Stimulated activated CD8-positive, alpha-beta memory T cell treated with anti-CD3 and anti-CD28 coated beads, Interleukin-15, amount 100 ng/mL, for 1 hour (primary cell): ENCODE data around the gene ZNF385D.

Experiments used
- DNase-seq: peaks from one replicate; pipeline ENCODE4 v3.0.0-alpha.2; 2020; ENCODE audit warnings: low read depth

The ZNF385D gene, protein sequence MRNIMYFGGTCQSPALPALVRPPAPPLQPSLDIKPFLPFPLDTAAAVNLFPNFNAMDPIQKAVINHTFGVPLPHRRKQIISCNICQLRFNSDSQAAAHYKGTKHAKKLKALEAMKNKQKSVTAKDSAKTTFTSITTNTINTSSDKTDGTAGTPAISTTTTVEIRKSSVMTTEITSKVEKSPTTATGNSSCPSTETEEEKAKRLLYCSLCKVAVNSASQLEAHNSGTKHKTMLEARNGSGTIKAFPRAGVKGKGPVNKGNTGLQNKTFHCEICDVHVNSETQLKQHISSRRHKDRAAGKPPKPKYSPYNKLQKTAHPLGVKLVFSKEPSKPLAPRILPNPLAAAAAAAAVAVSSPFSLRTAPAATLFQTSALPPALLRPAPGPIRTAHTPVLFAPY

DNA sequence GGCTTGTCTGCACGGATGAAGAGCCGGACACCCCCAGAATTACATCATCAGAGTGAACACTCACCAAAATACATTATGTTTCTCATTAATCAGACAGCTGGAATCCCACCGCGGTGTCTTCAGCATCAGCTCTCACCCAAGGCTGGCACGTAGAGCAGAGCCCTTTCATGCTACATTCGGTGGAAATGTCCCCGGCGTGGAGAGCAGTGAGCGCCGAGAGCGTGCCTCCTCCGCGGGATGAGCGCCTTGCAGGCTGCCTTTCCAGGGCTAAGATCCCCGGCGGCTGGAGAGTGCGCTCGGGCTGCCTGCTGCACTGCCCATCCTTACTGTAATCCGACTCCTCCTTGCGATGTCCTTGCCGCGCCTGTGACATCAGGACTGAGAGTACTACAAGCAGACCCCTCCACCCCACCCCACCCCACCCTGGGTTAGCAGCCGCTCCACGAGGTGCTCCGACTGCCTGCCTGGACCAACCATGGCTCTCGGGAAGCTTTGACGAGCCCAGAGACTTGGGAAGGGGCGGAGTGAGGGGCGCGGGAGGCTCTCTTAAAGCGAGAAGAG, at the start of gene ZNF385D:
ZNF385D (minus strand) TSS at position 380 of the 561 bp plus-strand sequence; CDS start at position 86, 294 bp downstream.
- DNase-seq, result no peak

DNA sequence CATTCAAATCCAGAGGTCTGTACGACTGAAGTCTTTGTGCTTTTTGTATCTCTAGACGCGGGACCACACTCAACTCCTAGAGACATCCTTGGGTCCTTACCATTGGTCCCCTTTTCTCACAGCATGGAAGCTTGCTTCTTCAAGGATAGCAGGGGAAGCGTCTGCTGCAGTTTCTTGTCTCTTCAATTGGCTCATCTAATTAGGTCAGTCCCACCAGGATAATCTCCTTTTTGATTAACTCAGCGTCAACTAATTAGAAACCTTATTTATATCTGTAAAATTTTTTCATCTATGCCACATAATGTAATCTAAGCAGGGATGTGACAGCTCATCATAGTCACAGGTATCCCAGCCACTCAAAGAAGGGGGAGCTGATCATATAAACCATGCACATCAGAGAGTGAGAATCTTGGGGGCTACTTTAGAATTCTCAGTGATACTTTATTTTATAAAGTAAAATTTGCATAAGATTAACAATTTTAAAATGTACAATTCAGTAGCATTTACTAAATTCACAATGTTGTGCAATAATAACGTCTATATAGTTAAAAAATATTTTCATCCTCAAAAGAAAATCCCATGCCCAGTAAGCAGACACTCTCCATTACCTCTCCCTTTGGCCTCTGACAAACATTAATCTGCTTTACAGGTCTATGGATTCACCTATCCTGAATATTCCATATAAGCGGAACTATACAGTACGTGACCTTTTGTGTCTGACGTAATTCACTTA, 47.5 kb upstream of the ZNF385D start:
- no peak for DNase-seq

DNA sequence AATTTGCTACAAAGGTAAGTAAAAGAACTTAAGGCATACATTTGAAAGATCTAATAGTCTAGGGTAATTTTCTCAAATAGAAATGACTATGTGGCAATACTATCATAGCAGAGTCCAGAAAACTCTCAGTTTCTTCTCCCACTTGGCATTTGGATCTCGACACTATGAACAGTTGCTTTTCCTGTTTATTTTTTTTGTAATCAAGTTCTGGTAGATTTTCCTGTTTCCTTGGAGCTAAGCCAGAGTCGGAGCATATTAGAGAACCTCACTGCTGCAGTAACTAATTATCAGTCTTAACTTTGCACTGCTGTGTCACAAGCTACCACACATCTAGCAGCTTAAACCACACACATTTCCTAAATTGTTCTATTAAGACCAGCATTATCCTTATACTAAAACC, 44.9 kb upstream of the ZNF385D start:
- no peak for DNase-seq

DNA sequence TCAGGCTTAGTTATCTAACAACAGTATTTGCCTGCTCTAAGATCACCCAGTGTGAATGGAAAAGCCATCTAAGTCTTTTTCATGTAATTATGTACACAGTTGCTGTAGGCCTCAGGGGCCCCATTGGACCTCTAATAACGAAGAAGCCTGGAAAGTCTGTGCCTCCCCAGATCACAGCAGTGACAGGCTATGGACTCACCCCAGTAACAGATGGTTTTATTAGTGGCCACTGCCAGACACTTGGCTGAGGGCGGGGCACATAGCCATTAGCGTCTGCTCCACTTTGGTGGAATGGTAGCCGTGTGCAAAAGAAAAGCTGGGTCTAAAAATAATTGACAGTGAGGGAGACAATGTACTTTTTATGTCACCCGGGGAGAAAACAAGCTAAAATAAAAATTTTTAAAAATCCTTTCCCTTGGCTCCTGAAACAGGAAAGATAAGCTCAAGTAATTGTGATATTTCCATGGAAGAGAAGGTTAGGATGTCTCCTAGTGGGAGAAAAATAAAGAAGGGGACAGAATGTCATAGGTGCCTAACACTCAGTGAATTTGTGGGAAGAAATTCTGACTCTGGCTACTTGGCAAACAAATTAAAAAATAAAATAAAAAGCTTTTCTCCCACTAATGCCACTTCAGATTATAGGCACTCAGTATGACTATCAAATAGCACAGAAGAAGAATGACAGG, 44.3 kb upstream of the ZNF385D start:
- DNase-seq, result no peak

DNA sequence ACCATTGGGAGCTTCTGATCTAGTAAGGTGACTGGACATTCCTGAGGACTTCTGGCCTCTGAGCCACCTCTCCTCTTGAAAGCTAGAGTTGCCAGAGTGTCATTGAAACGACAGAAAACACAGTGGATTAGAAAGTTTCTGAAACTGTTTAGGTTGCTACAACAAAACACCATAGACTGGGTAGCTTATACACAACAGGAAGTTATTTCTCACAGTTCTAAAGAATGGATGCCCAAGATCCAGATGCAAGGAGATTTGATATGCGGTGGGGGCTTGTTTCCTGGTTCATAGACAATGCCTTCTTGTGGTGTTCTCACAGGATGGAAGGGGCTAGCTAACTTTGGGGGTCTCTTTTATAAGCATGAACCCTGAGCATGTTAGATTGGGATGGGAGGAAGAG, 43.3 kb upstream of the ZNF385D start:
- no peak for DNase-seq

DNA sequence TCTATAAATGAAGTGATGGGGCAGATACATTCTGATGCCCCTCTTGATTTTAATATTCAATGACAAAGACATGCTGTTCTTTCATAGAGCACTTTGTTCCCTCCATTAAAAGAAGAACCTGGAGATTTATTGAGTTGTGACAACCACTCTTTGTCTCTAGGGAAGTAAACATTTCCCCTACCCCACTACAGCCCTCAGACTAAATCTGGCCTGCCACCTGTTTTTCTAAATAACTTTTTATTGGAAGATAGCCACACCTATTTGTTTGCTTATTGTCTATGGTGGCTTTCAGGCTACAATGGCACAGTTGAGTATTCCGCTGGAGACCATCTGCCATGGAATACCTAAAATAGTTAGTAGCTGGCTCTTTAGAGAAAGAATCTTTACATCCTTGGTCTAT, 41.2 kb upstream of the ZNF385D start:
- no peak for DNase-seq

DNA sequence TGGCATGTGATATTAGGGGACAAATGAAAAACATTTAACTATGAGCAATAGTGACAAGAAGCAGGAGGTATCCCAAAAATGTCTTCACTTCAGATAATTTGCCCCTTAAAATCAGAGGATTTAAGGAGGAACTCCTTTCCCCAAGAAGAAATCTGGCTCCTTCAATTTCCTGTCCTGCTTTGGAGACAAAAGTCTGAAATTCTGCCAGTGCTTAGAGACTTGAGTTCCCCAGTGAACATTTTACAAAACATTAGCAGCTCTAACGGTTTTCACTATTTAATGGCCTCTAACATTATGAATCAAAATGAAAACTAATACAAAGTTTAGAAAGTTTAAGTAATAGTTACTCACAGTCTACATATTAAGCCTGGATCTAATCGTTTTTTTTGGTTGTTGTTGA, 40.3 kb upstream of the ZNF385D start:
- DNase-seq, result no peak

DNA sequence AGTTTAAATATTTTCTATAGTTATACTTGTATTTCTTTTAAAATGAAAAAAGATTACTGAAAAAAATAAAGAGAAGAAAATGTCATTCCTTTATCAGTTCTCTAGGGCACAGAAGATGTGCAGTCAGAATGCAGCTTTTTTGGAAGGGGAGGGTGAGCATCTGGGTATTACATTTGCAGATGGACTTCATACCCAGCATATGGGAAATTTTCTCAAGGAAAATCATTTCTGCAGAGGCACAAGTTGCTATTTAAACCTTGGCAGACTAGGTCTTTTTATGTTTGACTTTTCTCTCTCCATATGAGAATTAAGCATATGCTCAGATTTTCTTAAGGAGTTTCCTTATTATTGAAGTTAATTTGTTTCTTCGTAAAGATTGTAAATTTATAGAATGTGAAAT, 39.5 kb upstream of the ZNF385D start:
- DNase-seq, result no peak

DNA sequence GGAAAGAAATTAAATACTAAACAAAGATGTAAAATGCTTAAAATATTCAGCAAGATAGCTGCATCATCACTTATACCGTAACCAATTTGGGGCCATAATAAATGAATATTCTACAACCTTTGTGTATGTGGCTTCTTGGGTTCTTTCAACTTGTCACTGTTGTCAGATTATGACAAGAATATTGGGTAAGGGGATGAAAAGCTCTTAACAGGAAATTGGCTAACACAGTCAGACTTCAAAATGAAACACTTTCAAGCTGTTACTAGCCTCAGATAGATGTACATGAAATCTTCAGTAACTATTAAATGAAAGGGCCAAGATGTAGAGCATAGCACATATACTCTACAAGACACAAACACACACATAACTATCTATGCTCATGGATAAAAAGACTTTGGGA, 38.7 kb upstream of the ZNF385D start:
- no peak for DNase-seq

DNA sequence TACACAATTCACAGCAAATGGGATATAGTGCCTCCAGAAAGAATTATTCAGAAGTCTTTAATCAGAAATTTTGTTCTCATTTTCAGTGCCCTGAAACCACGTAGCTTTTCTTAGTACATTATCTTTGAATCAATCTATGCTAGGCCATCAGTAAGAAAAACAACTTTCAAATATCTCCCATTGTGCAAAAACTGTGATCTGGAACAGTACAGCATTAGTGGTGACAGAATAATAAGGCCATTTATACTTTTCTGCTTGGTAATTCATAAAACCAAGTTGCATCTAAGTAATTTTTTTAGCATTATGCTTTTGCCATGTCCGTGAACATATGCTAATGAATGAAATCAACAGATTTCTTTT, 35.4 kb upstream of the ZNF385D start:
- no peak for DNase-seq

DNA sequence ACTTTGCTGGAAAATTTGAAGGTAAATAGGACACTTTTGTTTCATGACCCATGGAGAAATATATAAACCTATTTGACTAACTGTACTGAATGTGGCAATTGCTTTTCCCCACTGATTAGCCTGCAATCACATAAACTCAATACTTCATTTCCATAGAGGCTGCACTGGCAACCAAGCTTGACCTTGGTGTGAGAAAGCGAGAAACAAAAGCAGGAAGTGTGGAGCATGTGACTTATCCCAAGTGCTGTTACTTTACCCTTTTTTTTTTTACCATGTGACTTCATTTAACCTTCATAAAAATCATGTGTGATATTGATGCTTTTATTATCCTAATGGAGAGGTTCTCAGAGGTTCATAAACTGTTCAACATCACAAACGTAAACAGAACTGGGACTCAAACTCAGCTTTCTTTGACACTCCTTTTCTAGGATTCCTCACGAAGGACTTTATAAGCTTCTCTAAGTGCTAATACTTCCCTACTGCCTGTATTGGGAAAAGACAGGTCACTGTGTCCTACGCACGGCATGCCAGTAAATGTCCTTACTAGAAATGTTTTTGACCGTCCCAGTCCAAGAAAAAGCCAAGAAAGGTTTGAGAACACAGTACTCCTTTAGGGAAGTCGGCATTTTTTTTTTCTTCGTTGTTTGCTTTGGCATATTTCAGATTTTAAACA, 34.9 kb upstream of the ZNF385D start:
- DNase-seq, result no peak

DNA sequence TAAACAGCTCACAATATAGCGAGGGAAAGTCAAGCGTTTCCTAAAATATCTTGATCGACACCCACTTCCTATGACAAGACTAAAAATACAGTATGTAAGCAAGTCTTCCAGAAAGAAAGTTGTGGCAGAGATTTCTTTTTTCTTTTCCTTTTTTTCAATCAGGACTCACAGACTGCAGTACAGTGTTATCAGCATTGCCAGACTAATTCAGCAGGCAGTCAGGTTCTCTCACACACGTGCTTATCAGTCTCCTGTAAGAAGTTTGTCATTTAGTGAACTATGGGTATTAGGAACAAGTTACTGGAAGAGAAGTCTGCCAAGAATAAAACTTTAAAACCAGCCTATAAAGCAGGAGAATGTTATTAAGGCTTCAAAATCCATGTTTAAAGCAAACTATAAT, 32.8 kb upstream of the ZNF385D start:
- DNase-seq, result no peak

DNA sequence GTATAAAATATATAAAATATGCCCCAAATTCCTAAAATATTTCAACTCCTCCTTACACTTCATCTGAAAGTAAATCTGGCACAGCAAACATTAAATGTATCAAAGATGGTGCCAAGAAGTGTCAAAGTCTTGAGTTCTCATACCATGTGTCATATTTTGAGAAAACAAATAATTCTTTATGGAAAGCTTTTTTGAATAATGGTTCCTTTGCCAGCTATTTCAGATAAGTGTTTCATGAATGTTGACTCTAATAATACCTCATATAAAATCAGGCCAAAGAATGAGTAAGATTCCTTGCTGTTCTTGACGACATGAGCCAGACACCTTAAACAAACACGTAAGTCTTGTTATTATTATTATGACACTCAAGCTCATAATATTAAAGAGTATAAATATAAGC, 30.3 kb upstream of the ZNF385D start:
- DNase-seq, result no peak

DNA sequence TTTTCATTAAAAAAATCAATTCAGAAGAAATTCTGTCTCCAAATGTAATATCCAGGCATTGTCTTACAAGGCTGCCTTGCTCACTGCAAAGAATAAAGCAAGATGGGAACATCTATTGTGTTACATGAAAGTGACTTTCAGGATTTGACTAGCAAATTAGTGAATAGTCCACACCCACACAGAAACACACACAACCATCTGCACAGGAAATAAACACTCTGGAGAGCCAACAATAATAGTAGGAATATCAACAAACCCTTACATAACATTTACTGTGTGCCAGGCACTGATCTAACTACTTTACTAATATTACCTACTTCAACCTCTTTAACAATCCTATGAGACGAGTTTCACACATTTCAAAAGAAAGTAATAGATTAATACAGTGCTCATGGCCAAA, 28.9 kb upstream of the ZNF385D start:
- DNase-seq, result no peak

DNA sequence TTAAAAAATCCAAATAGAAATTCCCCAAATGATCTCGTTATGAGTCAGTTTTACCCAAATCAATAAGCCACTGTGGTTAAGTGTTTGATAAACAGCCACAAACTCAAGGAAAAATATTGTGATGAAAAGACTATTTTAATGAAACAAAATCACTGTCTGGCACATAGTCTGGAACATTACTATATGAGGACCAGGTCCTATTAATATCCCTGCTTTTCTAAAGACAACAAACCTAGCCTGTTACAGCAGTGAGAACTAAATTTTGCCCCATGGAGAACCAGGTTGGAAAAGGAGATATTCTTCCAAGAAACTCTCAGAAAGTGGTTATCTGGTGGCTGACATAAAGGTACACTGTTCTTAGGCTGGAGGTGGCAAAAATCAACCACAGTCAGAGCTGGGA, 27.7 kb upstream of the ZNF385D start:
- no peak for DNase-seq

DNA sequence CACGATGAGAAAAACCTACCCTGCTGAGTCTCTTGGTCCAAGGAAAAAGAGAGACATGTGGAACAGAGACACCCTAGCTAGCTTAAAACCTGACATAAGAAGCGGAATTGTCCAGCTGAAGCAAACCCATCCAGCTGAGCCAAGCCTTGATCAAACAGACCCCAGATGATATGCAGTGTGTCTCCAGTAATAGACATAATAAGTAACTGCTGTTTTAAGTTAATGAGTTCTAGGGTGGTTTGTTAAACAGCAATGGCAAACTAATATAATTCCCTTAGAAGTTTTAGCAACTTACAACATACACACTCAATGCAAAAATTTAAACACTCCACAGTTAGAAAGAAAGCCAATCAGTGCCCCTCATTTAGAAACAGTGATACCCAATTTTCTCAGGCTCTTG, 26.8 kb upstream of the ZNF385D start:
- DNase-seq, result no peak

DNA sequence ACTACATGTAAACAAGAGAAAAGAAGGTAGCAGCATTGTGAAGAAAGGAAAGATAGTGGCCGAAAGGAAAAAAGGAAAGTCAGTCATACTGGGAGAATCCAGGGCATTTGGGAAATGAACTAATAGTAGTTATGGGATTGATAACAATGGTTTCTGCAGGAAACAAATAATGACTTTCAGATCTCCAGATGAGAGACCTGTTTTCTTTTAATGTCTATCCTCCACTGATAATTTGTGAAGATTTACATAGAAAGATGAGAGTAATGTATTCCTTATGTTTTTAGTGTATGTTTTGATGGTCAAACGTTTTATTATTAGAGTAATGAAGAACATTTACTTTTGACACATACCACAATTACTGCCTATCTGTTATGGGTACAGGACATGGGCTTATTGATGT, 15.0 kb upstream of the ZNF385D start:
- DNase-seq, result no peak

DNA sequence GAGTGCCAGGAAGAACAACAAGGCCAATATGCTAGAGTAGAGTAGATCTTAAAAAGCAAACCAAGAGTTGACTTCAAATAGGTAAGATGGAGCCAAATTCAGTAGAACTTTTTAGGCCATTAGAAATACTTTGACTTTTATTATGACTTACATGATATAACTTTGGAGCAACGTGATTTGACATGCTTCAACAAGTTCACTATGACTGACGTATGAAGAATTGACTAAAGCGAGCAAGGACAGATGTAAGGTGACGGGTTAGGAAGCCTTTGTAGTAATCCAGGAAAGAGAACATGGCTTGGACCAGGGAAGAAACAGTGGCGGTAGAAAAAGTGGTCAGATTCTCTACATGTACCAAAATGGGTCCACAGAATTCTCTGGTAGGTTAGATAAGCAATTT, 4.9 kb upstream of the ZNF385D start:
- no peak for DNase-seq

DNA sequence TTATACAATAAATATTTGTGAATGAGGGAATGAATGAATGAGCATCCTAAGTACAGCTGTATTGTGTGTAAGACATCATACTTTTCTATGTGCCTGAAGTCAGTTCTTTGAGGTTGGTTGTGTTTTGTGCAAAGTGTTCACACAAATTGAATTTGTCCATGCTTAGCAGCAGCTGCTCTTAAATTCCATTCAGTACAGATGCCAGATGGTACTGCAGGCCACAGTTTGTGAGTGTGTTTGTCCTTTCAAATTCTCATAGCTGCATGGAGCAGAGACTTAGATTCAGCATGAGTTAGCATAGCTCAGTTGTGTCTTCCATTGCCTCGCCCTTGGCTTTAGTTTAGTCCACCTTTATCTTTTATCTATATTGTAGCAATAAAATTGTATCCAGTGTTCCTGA, 3.8 kb upstream of the ZNF385D start:
- no peak for DNase-seq

DNA sequence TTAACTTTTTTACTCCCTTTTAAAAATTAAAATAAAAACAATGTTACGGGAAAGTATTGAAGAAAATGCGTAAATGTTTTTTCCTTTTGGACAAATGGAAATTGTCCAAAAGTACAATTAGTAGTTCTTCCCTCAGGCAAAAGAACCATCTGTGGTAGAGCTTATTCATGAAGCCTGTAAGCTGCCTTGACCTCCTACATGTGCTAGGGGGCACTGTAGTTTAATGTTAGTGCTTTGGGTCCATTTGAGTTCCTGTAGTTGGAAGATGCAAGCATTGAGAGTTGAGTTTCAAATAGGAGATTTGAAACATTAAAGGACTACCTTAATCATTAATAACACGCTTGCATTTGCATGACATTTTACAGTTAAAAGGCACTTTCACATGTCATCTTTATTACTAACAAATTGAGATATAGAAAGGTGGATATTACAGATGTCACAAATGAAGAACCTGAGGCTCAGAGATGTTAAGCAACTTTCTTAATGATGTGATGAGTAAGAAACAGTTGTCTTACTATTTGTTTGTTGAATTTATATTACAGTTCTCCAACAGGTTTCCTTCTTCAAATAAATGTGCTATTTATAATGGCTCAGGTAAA, 1.8 kb upstream of the ZNF385D start:
- DNase-seq, result no peak

DNA sequence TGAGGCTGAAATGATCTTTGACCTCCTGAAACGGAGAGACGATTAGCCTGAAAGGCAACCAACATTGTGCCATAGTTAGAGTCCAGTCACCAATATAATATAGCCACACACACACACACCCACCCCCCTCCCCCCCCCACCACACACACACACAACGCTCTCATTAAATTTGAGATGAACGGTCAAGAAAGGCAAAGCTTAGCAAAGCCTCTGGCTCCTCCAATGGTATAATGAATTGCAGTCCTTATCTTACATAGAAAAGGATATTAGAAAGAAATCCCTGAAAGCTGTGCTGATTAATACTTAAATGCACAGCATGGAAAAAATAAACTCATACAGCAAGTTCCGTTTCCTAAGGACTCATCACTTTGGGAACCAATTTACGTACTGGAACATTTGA, 876 bp upstream of the ZNF385D start:
- no peak for DNase-seq
